Kidney epithelial cell (primary cell): ENCODE results near the gene PCBP3. TPM values are rescaled to one million over a fixed set of nuclear protein-coding genes. Genes with fewer than 3 reads are reported as not detected.

Experiments
- DNase-seq: peaks from one replicate; pipeline ENCODE4 v3.0.0-alpha.2; 2010; ENCODE audit warnings: low read depth
- H3K27me3 ChIP-seq: 2 replicates; pipeline ENCODE4 v1.6.0; 2011; ENCODE audit warnings: low read length; ENCODE audit not compliant: control insufficient read depth, insufficient read depth
- H3K36me3 ChIP-seq: 2 replicates; pipeline ENCODE4 v1.5.1; 2011; ENCODE audit warnings: low read length; ENCODE audit not compliant: control insufficient read depth, insufficient read depth
- H3K4me3 ChIP-seq: 2 replicates; pipeline ENCODE4 v1.5.1; 2011; ENCODE audit warnings: low read depth, mild to moderate bottlenecking, control low read depth, low read length
- CTCF ChIP-seq: IDR thresholded peaks from 2 replicates; pipeline ENCODE4 v1.5.1; 2011; ENCODE audit warnings: mild to moderate bottlenecking, moderate library complexity, low read length, control low read depth, inconsistent platforms; ENCODE audit not compliant: insufficient read depth, poor library complexity, severe bottlenecking
- total RNA-seq: library from RNA; depleted of rRNA; stranded (reverse); fragments of >200 nt; gene quantifications from 2 replicates; pipeline ENCODE4 v1.2.3, GENCODE V29; 2015

Gene PCBP3
- total RNA-seq, 1 donor from 2014 or later, result 1.3 TPM

GRCh38 chr21:45632637-45633251 lies 10.8 kb upstream of the PCBP3 start:
- peaks cover 9% of the 10 kb centered on the region for H3K27me3 ChIP-seq
- H3K36me3 ChIP-seq, result no peaks in the 10 kb centered on the region
- no peak for DNase-seq
- no peak overlapping the region for H3K4me3 ChIP-seq
- TF ChIP-seq CTCF, result no peak

GRCh38 chr21:45634511-45635183 lies 8.9 kb upstream of the PCBP3 start:
- H3K4me3 ChIP-seq, result no peak overlapping the region
- no peak for DNase-seq
- peaks cover 8% of the 10 kb centered on the region for H3K27me3 ChIP-seq
- H3K36me3 ChIP-seq, result no peaks in the 10 kb centered on the region
- no peak for TF ChIP-seq CTCF

GRCh38 chr21:45635271-45636151 lies 8.0 kb upstream of the PCBP3 start:
- TF ChIP-seq CTCF, result no peak
- no peak overlapping the region for H3K4me3 ChIP-seq
- no peaks in the 10 kb centered on the region for H3K36me3 ChIP-seq
- peaks cover 16% of the 10 kb centered on the region for H3K27me3 ChIP-seq
- DNase-seq, result no peak

GRCh38 chr21:45636459-45636858 lies 7.1 kb upstream of the PCBP3 start:
- H3K27me3 ChIP-seq, result peaks cover 26% of the 10 kb centered on the region
- no peak for TF ChIP-seq CTCF

GRCh38 chr21:45636951-45637646 lies 6.4 kb upstream of the PCBP3 start:
- no peak for DNase-seq
- TF ChIP-seq CTCF, result no peak
- Histone ChIP-seq H3K36me3 (no peaks in the 10 kb centered on the region), H3K27me3 (peaks cover 32% of the 10 kb centered on the region), H3K4me3 (no peak overlapping the region)

More at GRCh38 chr21:45636459-45636858, 7.1 kb upstream of the PCBP3 start:
- Histone ChIP-seq H3K4me3 (no peak overlapping the region), H3K36me3 (no peaks in the 10 kb centered on the region)
- no peak for DNase-seq
